ENCODE measurements around the gene MCM8.
A peak's percentile ranks its signal among the peaks of the same experiment; 100 is the strongest.

MCM8 gene

GRCh38 chr20:5928836-5929715 lies 21.4 kb upstream of the MCM8 start:
- Mint-ChIP-seq H3K4me1 (peaks cover 4 to 7% of the 10 kb centered on the region in 2 donors), H3K36me3 (no peaks in the 10 kb centered on the region)

DNA sequence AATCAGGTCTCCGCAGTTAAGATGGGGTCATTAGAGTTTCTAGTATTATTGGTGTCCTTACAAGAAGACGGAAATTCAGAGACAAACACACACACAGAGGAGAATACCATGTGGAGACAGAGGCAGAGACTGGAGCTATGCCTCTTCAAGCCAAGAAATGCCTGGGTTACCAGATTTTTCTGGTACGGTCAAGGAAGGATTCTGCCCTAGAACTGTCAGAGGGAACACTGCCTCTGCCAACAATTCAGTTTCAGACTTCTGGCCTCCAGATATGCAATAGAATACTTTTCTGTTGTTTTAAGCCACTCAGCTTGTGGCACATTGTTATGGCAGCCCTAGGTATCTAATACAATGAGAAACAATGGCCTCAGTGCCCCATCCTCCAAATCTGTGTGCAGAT lies 19.0 kb upstream of the MCM8 start:
- no peak overlapping the region for H3K27ac Mint-ChIP-seq
- H3K36me3 Mint-ChIP-seq, result no peaks in the 10 kb centered on the region
- H3K27me3 Mint-ChIP-seq, result peaks cover 7 to 21% of the 10 kb centered on the region in 2 donors
- no peaks in the 10 kb centered on the region for H3K9me3 Mint-ChIP-seq
- ATAC-seq (replicated peaks) (no peak), DNase-seq (no peak)
- H3K4me3 Mint-ChIP-seq, result no peak overlapping the region
- H3K4me1 Mint-ChIP-seq, result peaks cover 10 to 31% of the 10 kb centered on the region in 2 donors

More at GRCh38 chr20:5928836-5929715, 21.4 kb upstream of the MCM8 start:
- H3K4me3 Mint-ChIP-seq, result no peak overlapping the region
- H3K9me3 Mint-ChIP-seq, result no peaks in the 10 kb centered on the region
- DNase-seq (no peak), ATAC-seq (replicated peaks) (no peak)
- H3K27ac Mint-ChIP-seq, result no peak overlapping the region
- H3K27me3 Mint-ChIP-seq, result peaks cover 11 to 23% of the 10 kb centered on the region in 2 donors

DNA sequence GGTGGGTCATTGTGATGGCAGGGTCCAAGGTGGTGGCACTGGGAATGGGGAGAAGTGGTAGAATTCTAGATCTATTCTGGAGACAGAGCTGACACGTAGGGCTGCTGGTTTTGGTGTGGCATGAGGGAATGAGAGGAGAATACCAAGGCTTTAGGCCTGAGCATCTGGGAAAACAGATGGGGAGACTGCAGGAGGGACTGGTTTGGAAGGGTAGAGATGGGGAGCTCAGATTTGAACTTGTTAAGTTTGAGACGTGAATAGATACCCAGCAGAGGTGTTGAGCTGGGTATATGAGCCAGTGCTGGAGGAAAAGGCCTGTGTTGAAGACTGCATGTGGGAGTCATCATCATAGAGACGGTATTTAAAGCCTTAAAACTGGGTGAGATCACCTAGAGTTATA lies 17.7 kb upstream of the MCM8 start:
- Mint-ChIP-seq H3K27me3 (peaks cover 7 to 21% of the 10 kb centered on the region in 2 donors), H3K27ac (no peak overlapping the region), H3K4me1 (peaks cover 11 to 32% of the 10 kb centered on the region in 2 donors), H3K4me3 (no peak overlapping the region), H3K36me3 (no peaks in the 10 kb centered on the region), H3K9me3 (no peaks in the 10 kb centered on the region)
- ATAC-seq (replicated peaks), result no peak
- no peak for DNase-seq

DNA sequence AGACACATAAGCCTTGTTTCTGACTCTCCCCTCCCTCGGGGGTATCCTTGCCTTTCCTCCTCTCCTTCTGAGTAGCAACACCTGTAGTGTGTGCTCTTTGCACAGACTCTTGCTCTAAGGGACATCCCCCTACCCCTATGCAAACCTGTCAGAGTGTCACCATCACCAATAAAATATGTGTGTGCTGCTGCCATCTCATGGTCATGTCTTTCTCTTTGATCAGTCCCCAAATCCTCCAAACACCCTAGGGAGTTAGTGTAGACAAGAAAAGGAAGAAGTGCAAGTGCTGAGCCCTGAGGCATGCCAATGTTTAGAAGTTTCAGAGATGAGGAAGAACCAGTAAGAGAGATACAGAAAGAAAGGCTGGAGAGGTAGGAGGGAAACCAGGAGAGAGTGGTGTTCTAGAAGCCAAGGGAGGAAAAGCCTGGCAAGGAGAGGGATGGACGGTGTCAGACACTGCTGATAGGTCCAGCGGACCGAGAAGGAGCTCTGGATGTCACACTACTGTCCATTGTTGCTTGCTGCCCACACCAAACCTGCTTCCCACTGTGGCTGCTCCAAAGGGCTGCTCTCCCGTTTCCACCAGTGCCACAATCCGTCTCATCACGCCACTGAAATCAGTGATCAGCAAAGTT lies 16.5 kb upstream of the MCM8 start:
- H3K36me3 Mint-ChIP-seq, result peaks cover 2 to 3% of the 10 kb centered on the region in 2 donors
- H3K27ac Mint-ChIP-seq, result no peak overlapping the region
- peaks cover 3 to 17% of the 10 kb centered on the region in 2 donors for H3K27me3 Mint-ChIP-seq
- DNase-seq (peak; percentile 58), ATAC-seq (replicated peaks) (peak; percentile 95 to 96)
- H3K4me3 Mint-ChIP-seq, result peak overlapping the region in 1 of 2 donors; percentile 2
- H3K9me3 Mint-ChIP-seq, result no peaks in the 10 kb centered on the region
- peaks cover 11 to 32% of the 10 kb centered on the region in 2 donors for H3K4me1 Mint-ChIP-seq

DNA sequence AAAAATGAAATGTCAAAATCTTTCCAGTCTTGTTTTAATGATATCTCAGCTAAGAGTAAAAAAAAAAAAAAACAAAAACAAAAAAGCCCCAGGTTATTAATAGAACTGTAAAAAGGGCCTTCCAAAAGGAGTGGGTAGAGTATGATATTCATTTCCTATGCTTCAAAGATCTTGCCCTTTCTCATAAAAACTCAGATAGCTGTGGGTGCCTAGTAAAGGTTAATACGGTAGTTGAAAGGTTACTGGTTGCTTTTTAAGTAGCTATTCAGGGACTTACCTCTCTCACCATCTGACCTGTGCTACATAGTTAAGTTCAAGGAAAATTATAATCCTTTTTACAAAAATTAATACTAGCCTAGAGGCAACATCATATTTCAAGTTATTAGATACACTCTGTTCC lies 15.1 kb upstream of the MCM8 start:
- Mint-ChIP-seq H3K36me3 (peaks cover 10 to 17% of the 10 kb centered on the region in 2 donors), H3K4me1 (peaks cover 11 to 32% of the 10 kb centered on the region in 2 donors), H3K27ac (peak overlapping the region; percentile 38), H3K27me3 (peaks cover 0 to 2% of the 10 kb centered on the region in 2 donors), H3K4me3 (peak overlapping the region; percentile 42 to 73), H3K9me3 (no peaks in the 10 kb centered on the region)
- DNase-seq, result no peak
- ATAC-seq (replicated peaks), result peak; percentile 65 to 79

- Mint-ChIP-seq H3K4me1 (peaks cover 11 to 32% of the 10 kb centered on the region in 2 donors), H3K9me3 (no peaks in the 10 kb centered on the region), H3K27me3 (no peaks in the 10 kb centered on the region), H3K36me3 (peaks cover 10 to 17% of the 10 kb centered on the region in 2 donors), H3K4me3 (no peak overlapping the region), H3K27ac (no peak overlapping the region)
- ATAC-seq (replicated peaks), result no peak
- no peak for DNase-seq
Observed at GRCh38 chr20:5936238-5936637, 14.2 kb upstream of the MCM8 start.

DNA sequence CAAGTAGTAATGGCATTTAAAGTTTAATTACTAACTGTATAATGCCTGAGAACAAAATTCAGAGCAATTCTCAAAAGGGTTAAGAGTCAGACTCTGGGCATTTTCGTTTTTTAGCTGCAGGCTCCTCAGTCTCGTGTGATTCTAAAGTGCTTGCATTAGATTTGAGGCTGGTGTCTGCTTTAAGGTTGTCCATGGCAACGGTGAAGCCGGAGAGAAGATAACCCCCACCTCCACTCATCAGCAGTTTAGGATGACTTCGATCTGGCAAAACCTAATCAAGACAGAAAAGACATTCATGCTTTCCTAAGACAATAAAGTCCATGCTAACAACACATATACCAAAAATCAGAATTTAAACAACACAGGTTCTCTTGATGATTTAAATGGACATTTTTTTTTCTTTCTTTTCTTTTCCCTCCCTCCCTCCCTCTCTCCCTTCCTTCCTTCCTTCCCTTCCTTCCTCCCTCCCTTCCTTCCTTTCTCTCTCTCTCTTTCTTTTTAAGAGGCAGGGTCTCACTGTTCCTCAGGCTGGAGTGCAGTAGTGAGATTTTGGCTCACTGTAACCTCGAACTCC lies 11.9 kb upstream of the MCM8 start:
- peaks cover 11 to 30% of the 10 kb centered on the region in 2 donors for H3K4me1 Mint-ChIP-seq
- no peaks in the 10 kb centered on the region for H3K9me3 Mint-ChIP-seq
- no peak overlapping the region for H3K4me3 Mint-ChIP-seq
- DNase-seq (no peak), ATAC-seq (replicated peaks) (no peak)
- H3K36me3 Mint-ChIP-seq, result peaks cover 23 to 34% of the 10 kb centered on the region in 2 donors
- H3K27me3 Mint-ChIP-seq, result no peaks in the 10 kb centered on the region
- no peak overlapping the region for H3K27ac Mint-ChIP-seq

GRCh38 chr20:5945963-5946362 lies 4.5 kb upstream of the MCM8 start:
- DNase-seq (no peak), ATAC-seq (replicated peaks) (no peak)
- no peak overlapping the region for H3K4me3 Mint-ChIP-seq
- H3K9me3 Mint-ChIP-seq, result no peaks in the 10 kb centered on the region
- peaks cover 19 to 34% of the 10 kb centered on the region in 2 donors for H3K4me1 Mint-ChIP-seq
- peaks cover 45 to 60% of the 10 kb centered on the region in 2 donors for H3K36me3 Mint-ChIP-seq
- H3K27me3 Mint-ChIP-seq, result no peaks in the 10 kb centered on the region
- H3K27ac Mint-ChIP-seq, result no peak overlapping the region

- Mint-ChIP-seq H3K4me1 (peaks cover 19 to 34% of the 10 kb centered on the region in 2 donors), H3K27ac (peak overlapping the region; percentile 37), H3K27me3 (no peaks in the 10 kb centered on the region), H3K4me3 (peak overlapping the region in 1 of 2 donors; percentile 29), H3K36me3 (peaks cover 39 to 52% of the 10 kb centered on the region in 2 donors), H3K9me3 (no peaks in the 10 kb centered on the region)
- ATAC-seq (replicated peaks) (peak; percentile 25 to 26), DNase-seq (peak; percentile 6)
Observed at GRCh38 chr20:5947276-5947675, 3.2 kb upstream of the MCM8 start.

DNA sequence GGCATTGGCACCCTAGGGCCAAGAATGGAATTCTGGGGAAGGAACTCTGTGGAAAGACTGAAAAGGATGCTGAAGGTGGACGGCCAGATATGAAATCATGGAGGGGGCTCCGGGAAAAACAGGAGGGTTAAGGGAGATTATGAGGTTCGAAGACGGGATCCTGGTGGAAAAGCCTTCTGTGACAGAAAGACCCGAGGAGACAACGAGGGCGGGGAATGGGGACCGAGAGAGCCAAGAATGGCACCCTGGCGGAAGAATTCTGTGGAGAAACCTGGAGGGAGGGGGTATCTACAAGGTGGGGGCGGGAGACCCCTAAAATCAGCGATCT lies 545 bp upstream of the MCM8 start:
- H3K4me1 Mint-ChIP-seq, result peaks cover 18 to 34% of the 10 kb centered on the region in 2 donors
- H3K36me3 Mint-ChIP-seq, result peaks cover 35 to 50% of the 10 kb centered on the region in 2 donors
- peak overlapping the region; percentile 88 to 93 for H3K4me3 Mint-ChIP-seq
- H3K9me3 Mint-ChIP-seq, result no peaks in the 10 kb centered on the region
- ATAC-seq (replicated peaks) (no peak), DNase-seq (no peak)
- H3K27ac Mint-ChIP-seq, result peak overlapping the region; percentile 89
- no peaks in the 10 kb centered on the region for H3K27me3 Mint-ChIP-seq

- ATAC-seq (replicated peaks), result no peak
- Mint-ChIP-seq H3K36me3 (peaks cover 32 to 45% of the 10 kb centered on the region in 2 donors), H3K27ac (no peak overlapping the region), H3K9me3 (no peaks in the 10 kb centered on the region), H3K27me3 (no peaks in the 10 kb centered on the region), H3K4me1 (peaks cover 0 to 2% of the 10 kb centered on the region in 2 donors), H3K4me3 (no peak overlapping the region)
- DNase-seq, result no peak
Observed at GRCh38 chr20:5967469-5967868, 17.0 kb downstream of the MCM8 start.

DNA sequence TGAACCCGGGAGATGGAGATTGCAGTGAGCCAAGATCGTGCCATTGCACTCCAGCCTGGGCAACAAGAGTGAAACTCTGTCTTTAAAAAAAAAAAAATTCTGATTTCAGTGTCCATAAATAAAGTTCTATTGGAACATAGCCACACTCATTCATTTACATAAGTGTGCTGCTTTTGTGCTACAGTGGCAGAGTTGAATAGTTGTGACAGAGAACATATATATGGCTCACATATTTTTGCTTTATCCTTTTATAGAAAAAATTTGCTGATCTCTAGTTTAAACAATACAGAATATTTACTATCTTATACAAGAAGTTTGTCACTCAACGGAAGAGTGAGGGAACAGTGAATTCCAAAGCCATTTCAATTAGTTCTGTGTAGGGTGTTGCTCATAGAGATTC lies 18.0 kb downstream of the MCM8 start:
- no peak overlapping the region for H3K27ac Mint-ChIP-seq
- peaks cover 0 to 2% of the 10 kb centered on the region in 2 donors for H3K4me1 Mint-ChIP-seq
- no peak for ATAC-seq (replicated peaks)
- H3K9me3 Mint-ChIP-seq, result no peaks in the 10 kb centered on the region
- DNase-seq, result no peak
- no peaks in the 10 kb centered on the region for H3K27me3 Mint-ChIP-seq
- peaks cover 30 to 45% of the 10 kb centered on the region in 2 donors for H3K36me3 Mint-ChIP-seq
- H3K4me3 Mint-ChIP-seq, result no peak overlapping the region

GRCh38 chr20:5969348-5969935 lies 19.0 kb downstream of the MCM8 start:
- DNase-seq (no peak), ATAC-seq (replicated peaks) (no peak)
- Mint-ChIP-seq H3K36me3 (peaks cover 28 to 40% of the 10 kb centered on the region in 2 donors), H3K4me1 (peaks cover 0 to 2% of the 10 kb centered on the region in 2 donors), H3K27me3 (no peaks in the 10 kb centered on the region), H3K4me3 (no peak overlapping the region), H3K9me3 (no peaks in the 10 kb centered on the region), H3K27ac (no peak overlapping the region)

- no peak overlapping the region for H3K4me3 Mint-ChIP-seq
- peaks cover 27 to 37% of the 10 kb centered on the region in 2 donors for H3K36me3 Mint-ChIP-seq
- ATAC-seq (replicated peaks) (no peak), DNase-seq (no peak)
- no peak overlapping the region for H3K27ac Mint-ChIP-seq
- no peaks in the 10 kb centered on the region for H3K9me3 Mint-ChIP-seq
- H3K4me1 Mint-ChIP-seq, result peaks cover 0 to 2% of the 10 kb centered on the region in 2 donors
- no peaks in the 10 kb centered on the region for H3K27me3 Mint-ChIP-seq
Observed at GRCh38 chr20:5969940-5970339, 19.5 kb downstream of the MCM8 start.
